HepG2 (cell line): Measurements from ENCODE around the gene NES. TPM values are rescaled to one million over a fixed set of nuclear protein-coding genes. Genes with fewer than 3 reads are reported as not detected.

Experiments used
- ATAC-seq: fragments of 200-7000 bp; cut with Tn5 transposase; 3 replicates; pipeline ENCODE4 v1.9.1; 2020; ENCODE audit warnings: mild to moderate bottlenecking, moderate library complexity
- BruUV-seq: library from RNA; stranded (reverse); fragments of 400-500 nt; replicated peaks from 2 replicates; lab custom pipeline; 2021; lab: Mats Ljungman, UMichigan
- CTCF ChIA-PET: fragments of 300-600 bp; formaldehyde crosslinking; extraction: SDS; loops from one replicate; lab custom pipeline; 2021; ENCODE audit warnings: low total read pairs, inconsistent platforms, low intra/inter-chr PET ratio; lab: Yijun Ruan, JAX
- POLR2A ChIA-PET: fragments of 350-600 bp; sonication (Branson Sonifier 250); formaldehyde crosslinking; loops from one replicate; lab custom pipeline; 2020; ENCODE audit warnings: antibody characterized with exemption, inconsistent platforms; lab: Yijun Ruan, JAX
- DNase-seq: peaks from one replicate; pipeline ENCODE4 v3.0.0-alpha.2; 2015; ENCODE audit warnings: low spot score
- FAIRE-seq: peaks from 3 replicates; lab custom pipeline; 2011; peaks lifted over from hg19 to GRCh38; lab: Jason Lieb, UNC
- H2AFZ ChIP-seq: one replicate; pipeline ENCODE4 v1.6.1; 2011; ENCODE audit warnings: low read length, inconsistent platforms
- H3K27ac ChIP-seq: fragments of 300-600 bp; 3 replicates; pipeline ENCODE4 v1.8.0; 2011; ENCODE audit warnings: mixed run types, mild to moderate bottlenecking, mixed read lengths, low read length, inconsistent platforms; ENCODE audit not compliant: insufficient read depth; ENCODE audit errors: extremely low read length
- H3K27me3 ChIP-seq, 2 experiments: fragments of 200-600 bp in 1 of 2; 2 replicates in 1 of 2; 3 replicates in 1 of 2; pipeline versions ENCODE4 v1.6.0 to v1.8.0; 2011; ENCODE audit warnings: low read length in 2 of 2, mild to moderate bottlenecking in 2 of 2, moderate library complexity in 2 of 2, inconsistent platforms in 1 of 2; ENCODE audit not compliant: insufficient read depth in 2 of 2, control insufficient read depth in 1 of 2
- H3K36me3 ChIP-seq, 2 experiments: fragments of 200-600 bp in 1 of 2; replicated peaks in 1 of 2; 2 replicates in 1 of 2; 3 replicates in 1 of 2; pipeline versions ENCODE4 v1.5.1 to v1.8.0; 2011; ENCODE audit warnings: low read length in 2 of 2, inconsistent platforms in 1 of 2; ENCODE audit not compliant: insufficient read depth in 2 of 2, control insufficient read depth in 1 of 2
- H3K4me1 ChIP-seq: 2 replicates; pipeline ENCODE4 v1.5.1; 2012; ENCODE audit warnings: low read length, inconsistent platforms; ENCODE audit not compliant: insufficient read depth
- H3K4me2 ChIP-seq: 2 replicates; pipeline ENCODE4 v1.6.0; 2011; ENCODE audit warnings: low read depth, low read length, inconsistent platforms
- H3K4me3 ChIP-seq, 3 experiments: fragments of 200-600 bp in 1 of 3; sonication (generic), shearing (Covaris generic) in 1 of 3; replicated peaks in 1 of 3; 2 replicates each; pipeline ENCODE4 v1.5.1; 2011 to 2016; ENCODE audit warnings: low read length in 3 of 3, inconsistent platforms in 2 of 3, low read depth in 2 of 3, mild to moderate bottlenecking in 2 of 3, control low read depth in 1 of 3, mixed read lengths in 1 of 3; ENCODE audit not compliant: insufficient read depth in 1 of 3
- H3K79me2 ChIP-seq: one replicate; pipeline ENCODE4 v1.6.1; 2011; ENCODE audit warnings: low read length, inconsistent platforms; ENCODE audit not compliant: insufficient read depth
- H3K9ac ChIP-seq: 2 replicates; pipeline ENCODE4 v1.6.0; 2011; ENCODE audit warnings: mild to moderate bottlenecking, low read depth, low read length, inconsistent platforms; ENCODE audit not compliant: insufficient read depth
- H3K9me3 ChIP-seq: 2 replicates; pipeline ENCODE4 v1.5.1; 2012; ENCODE audit warnings: mild to moderate bottlenecking, low read length
- H4K20me1 ChIP-seq: 2 replicates; pipeline ENCODE4 v1.6.0; 2011; ENCODE audit warnings: inconsistent platforms, mild to moderate bottlenecking, low read length, moderate library complexity; ENCODE audit not compliant: insufficient read depth
- AGO2 ChIP-seq: fragments of 200-400 bp; formaldehyde crosslinking; optimal IDR thresholded peaks from 2 replicates; pipeline ENCODE3; 2017; ENCODE audit warnings: mild to moderate bottlenecking, low read depth, low read length, moderate library complexity
- BRD4 ChIP-seq: sonication (generic); formaldehyde crosslinking; IDR thresholded peaks from 2 replicates; pipeline ENCODE4 v1.4.0; 2020; ENCODE audit warnings: missing genetic modification reagents
- E2F1 ChIP-seq: sonication (generic); formaldehyde crosslinking; IDR thresholded peaks from 2 replicates; pipeline ENCODE4 v1.5.0; 2020; ENCODE audit warnings: missing genetic modification reagents
- E2F2 ChIP-seq: sonication (generic); formaldehyde crosslinking; IDR thresholded peaks from 2 replicates; pipeline ENCODE4 v1.4.0; 2020; ENCODE audit warnings: missing genetic modification reagents, borderline replicate concordance
- HIVEP1 ChIP-seq: sonication (generic); formaldehyde crosslinking; IDR thresholded peaks from 2 replicates; pipeline ENCODE4 v1.4.0; 2020; ENCODE audit warnings: mild to moderate bottlenecking, missing genetic modification reagents
- HOXA3 ChIP-seq: sonication (generic); formaldehyde crosslinking; IDR thresholded peaks from 2 replicates; pipeline ENCODE4 v1.5.0; 2020; ENCODE audit warnings: missing genetic modification reagents
- JUND ChIP-seq: sonication (generic); formaldehyde crosslinking; IDR thresholded peaks from 2 replicates; pipeline ENCODE4 v1.8.0; 2022; ENCODE audit warnings: mild to moderate bottlenecking, missing genetic modification reagents
- MIER3 ChIP-seq: IDR thresholded peaks from 2 replicates; pipeline ENCODE4 v1.6.1; 2016; ENCODE audit warnings: missing compliant biosample characterization, borderline replicate concordance
- MZF1 ChIP-seq: sonication (generic); formaldehyde crosslinking; IDR thresholded peaks from 2 replicates; pipeline ENCODE4 v1.8.1; 2023; ENCODE audit warnings: mild to moderate bottlenecking, missing genetic modification reagents, borderline replicate concordance
- NR2F1 ChIP-seq, 2 experiments: fragments of 450-650 bp in 1 of 2; formaldehyde crosslinking in 1 of 2; IDR thresholded peaks; 2 replicates each; pipeline versions ENCODE4 v1.5.0 to v1.6.1; 2016 to 2020; ENCODE audit warnings: mild to moderate bottlenecking in 1 of 2, missing compliant biosample characterization in 1 of 2, missing genetic modification reagents in 1 of 2, moderate library complexity in 1 of 2
- POLR2A ChIP-seq, 2 experiments: IDR thresholded peaks; 2 replicates each; pipeline ENCODE4 v1.6.1; 2011; ENCODE audit warnings: low read depth in 2 of 2, low read length in 2 of 2, mild to moderate bottlenecking in 1 of 2, moderate library complexity in 1 of 2; ENCODE audit not compliant: insufficient read depth in 1 of 2
- POLR2G ChIP-seq: fragments of 200-400 bp; formaldehyde crosslinking; IDR thresholded peaks from 2 replicates; pipeline ENCODE4 v1.6.1; 2018; ENCODE audit warnings: mild to moderate bottlenecking, low read depth, low read length, moderate library complexity
- RFX5 ChIP-seq: IDR thresholded peaks from 2 replicates; pipeline ENCODE4 v1.6.1; 2011; ENCODE audit warnings: low read depth, low read length, improper control_type of control experiment
- ZBTB38 ChIP-seq: sonication (generic); formaldehyde crosslinking; IDR thresholded peaks from 2 replicates; pipeline ENCODE4 v1.5.1; 2020; ENCODE audit warnings: mild to moderate bottlenecking, missing genetic modification reagents
- ZNF263 ChIP-seq: sonication (generic); formaldehyde crosslinking; IDR thresholded peaks from 2 replicates; pipeline ENCODE4 v1.4.0; 2020; ENCODE audit warnings: missing genetic modification reagents
- ZNF3 ChIP-seq: IDR thresholded peaks from 2 replicates; pipeline ENCODE4 v1.7.0; 2017; ENCODE audit warnings: inconsistent platforms
- ZNF644 ChIP-seq: IDR thresholded peaks from 2 replicates; pipeline ENCODE4 v1.6.1; 2016; ENCODE audit warnings: low read depth
- WGBS: methylation state at CpG from one replicate; pipeline ENCODE4 v1.1.6; 2017; ENCODE audit warnings: low lambda C conversion rate; 5-methylcytosine and 5-hydroxymethylcytosine counted together
- in situ Hi-C: cut with HindIII; loops from 2 replicates; pipeline ENCODE4 v1.10.0; 2017; ENCODE audit warnings: low pct_unique_long_range_greater_than_20kb; ENCODE audit not compliant: extremely low pct_ligation_motif_present
- intact Hi-C: fragments of 100-400 bp; cut with micrococcal nuclease; formaldehyde crosslinking; loops from one replicate; pipeline ENCODE4 v1.10.0; 2022; ENCODE audit not compliant: unreplicated experiment
- polyA plus RNA-seq, 8 experiments: library from polyadenylated mRNA; depleted of rRNA in 3 of 8; stranded (reverse) in 7 of 8; unstranded in 1 of 8; fragments of >200 nt; fragmentation: Illumina TruSeq in 4 of 8; extraction: Trizol in 4 of 8; gene quantifications; 2 replicates each; pipeline versions ENCODE4 v1.2.1 to v1.2.3, GENCODE V29; 2011 to 2016; ENCODE audit warnings: low read depth in 4 of 8, missing spikeins in 1 of 8, mixed read lengths in 1 of 8; ENCODE audit not compliant: insufficient read depth in 1 of 8
- total RNA-seq, 5 experiments: library from RNA; depleted of rRNA; stranded (reverse); fragments of >200 nt; fragmentation: Illumina TruSeq; extraction: Trizol; gene quantifications; 2 replicates each; pipeline ENCODE4 v1.2.3, GENCODE V29; 2016; ENCODE audit warnings: low read depth in 1 of 5
- TF ChIP-seq, protein P1 (sequence below): sonication (generic); formaldehyde crosslinking; IDR thresholded peaks from 2 replicates; pipeline ENCODE4 v1.5.0; 2020; ENCODE audit warnings: mild to moderate bottlenecking, missing genetic modification reagents, moderate library complexity
- TF ChIP-seq, protein P2 (sequence below): sonication (generic); formaldehyde crosslinking; IDR thresholded peaks from 2 replicates; pipeline ENCODE4; 2020; ENCODE audit warnings: missing genetic modification reagents, mild to moderate bottlenecking, borderline replicate concordance

The NES gene
- total and polyA plus RNA-seq, 2 of the 13 experiments (the other 11 are each of a cell fraction or from before 2014, with no cell fraction given), result 1.7 to 16.6 TPM

GRCh38 chr1:156647351-156647750 is 29.9 kb downstream of the NES start (continued):
- TF ChIP-seq ZNF263 (CRISPR knock-in tag), result no peak
- TF ChIP-seq NR2F1 (CRISPR knock-in tag; IDR thresholded peaks at IDR 0.05), result no peak
- no peak for TF ChIP-seq ZNF3 (CRISPR knock-in tag)
- TF ChIP-seq AGO2, result peak; percentile 71
- no peak for TF ChIP-seq HIVEP1 (CRISPR knock-in tag)
- no peak for TF ChIP-seq JUND (CRISPR knock-in tag)
- TF ChIP-seq POLR2A (IDR thresholded peaks at IDR 0.05; ENCODE audit: insufficient read depth in 1 of 2, low read depth in 2 of 2, low read length in 2 of 2), result peak in 1 of 2 experiments; percentile 2; a peak in 1 of 4 replicates
- no peak for TF ChIP-seq E2F1
- TF ChIP-seq RFX5, result no peak
- no peak for TF ChIP-seq MIER3 (CRISPR knock-in tag)
- TF ChIP-seq E2F2 (CRISPR knock-in tag), result no peak
- no peak for TF ChIP-seq MZF1 (CRISPR knock-in tag)
- no peak for TF ChIP-seq ZNF644 (CRISPR knock-in tag)

GRCh38 chr1:156646738-156647211 is 30.4 kb downstream of the NES start:
- ChIA-PET CTCF (no interaction called here), POLR2A (no interaction called here)
- intact Hi-C loops (no loop called here), in situ Hi-C loops (no loop called here)
- Histone ChIP-seq H2AFZ (no peak overlapping the region), H3K4me3 (no peak overlapping the region), H3K27me3 (no peaks in the 10 kb centered on the region), H4K20me1 (peaks cover 45% of the 10 kb centered on the region), H3K4me2 (no peak overlapping the region), H3K9ac (no peak overlapping the region), H3K36me3 (peaks cover 0 to 8% of the 10 kb centered on the region in 2 experiments; a peak in 2 of 5 replicates), H3K79me2 (no peaks in the 10 kb centered on the region), H3K27ac (no peak overlapping the region), H3K4me1 (no peaks in the 10 kb centered on the region), H3K9me3 (no peaks in the 10 kb centered on the region)
- WGBS, result 95% methylated on average over 40 of the region's 51 CpGs
- no peak for ATAC-seq
- BruUV-seq, result no TSS peak
- no peak for FAIRE-seq
- DNase-seq, result no peak
- TF ChIP-seq AGO2 (peak; percentile 91), ZBTB38 (CRISPR knock-in tag) (0 out of 2 replicates have a peak, but pooled peaks have one; percentile 20), BRD4 (no peak), HOXA3 (CRISPR knock-in tag) (peak; percentile 18; the same call in 1 of the 2 replicates), POLR2G (no peak)
- TF ChIP-seq, protein P1, sequence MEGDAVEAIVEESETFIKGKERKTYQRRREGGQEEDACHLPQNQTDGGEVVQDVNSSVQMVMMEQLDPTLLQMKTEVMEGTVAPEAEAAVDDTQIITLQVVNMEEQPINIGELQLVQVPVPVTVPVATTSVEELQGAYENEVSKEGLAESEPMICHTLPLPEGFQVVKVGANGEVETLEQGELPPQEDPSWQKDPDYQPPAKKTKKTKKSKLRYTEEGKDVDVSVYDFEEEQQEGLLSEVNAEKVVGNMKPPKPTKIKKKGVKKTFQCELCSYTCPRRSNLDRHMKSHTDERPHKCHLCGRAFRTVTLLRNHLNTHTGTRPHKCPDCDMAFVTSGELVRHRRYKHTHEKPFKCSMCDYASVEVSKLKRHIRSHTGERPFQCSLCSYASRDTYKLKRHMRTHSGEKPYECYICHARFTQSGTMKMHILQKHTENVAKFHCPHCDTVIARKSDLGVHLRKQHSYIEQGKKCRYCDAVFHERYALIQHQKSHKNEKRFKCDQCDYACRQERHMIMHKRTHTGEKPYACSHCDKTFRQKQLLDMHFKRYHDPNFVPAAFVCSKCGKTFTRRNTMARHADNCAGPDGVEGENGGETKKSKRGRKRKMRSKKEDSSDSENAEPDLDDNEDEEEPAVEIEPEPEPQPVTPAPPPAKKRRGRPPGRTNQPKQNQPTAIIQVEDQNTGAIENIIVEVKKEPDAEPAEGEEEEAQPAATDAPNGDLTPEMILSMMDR (CRISPR knock-in tag), result no peak
- TF ChIP-seq, protein P2, sequence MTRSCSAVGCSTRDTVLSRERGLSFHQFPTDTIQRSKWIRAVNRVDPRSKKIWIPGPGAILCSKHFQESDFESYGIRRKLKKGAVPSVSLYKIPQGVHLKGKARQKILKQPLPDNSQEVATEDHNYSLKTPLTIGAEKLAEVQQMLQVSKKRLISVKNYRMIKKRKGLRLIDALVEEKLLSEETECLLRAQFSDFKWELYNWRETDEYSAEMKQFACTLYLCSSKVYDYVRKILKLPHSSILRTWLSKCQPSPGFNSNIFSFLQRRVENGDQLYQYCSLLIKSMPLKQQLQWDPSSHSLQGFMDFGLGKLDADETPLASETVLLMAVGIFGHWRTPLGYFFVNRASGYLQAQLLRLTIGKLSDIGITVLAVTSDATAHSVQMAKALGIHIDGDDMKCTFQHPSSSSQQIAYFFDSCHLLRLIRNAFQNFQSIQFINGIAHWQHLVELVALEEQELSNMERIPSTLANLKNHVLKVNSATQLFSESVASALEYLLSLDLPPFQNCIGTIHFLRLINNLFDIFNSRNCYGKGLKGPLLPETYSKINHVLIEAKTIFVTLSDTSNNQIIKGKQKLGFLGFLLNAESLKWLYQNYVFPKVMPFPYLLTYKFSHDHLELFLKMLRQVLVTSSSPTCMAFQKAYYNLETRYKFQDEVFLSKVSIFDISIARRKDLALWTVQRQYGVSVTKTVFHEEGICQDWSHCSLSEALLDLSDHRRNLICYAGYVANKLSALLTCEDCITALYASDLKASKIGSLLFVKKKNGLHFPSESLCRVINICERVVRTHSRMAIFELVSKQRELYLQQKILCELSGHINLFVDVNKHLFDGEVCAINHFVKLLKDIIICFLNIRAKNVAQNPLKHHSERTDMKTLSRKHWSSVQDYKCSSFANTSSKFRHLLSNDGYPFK (CRISPR knock-in tag), result no peak
